ENCODE measurements around the gene SENP5.
A peak's percentile ranks its signal among the peaks of the same experiment; 100 is the strongest.

Gene SENP5

GRCh38 chr3:196969660-196970546 lies 102.2 kb downstream of the SENP5 start:
- peak; percentile 65 for DNase-seq

- no peak for DNase-seq
Measured at GRCh38 chr3:196970547-196971093, 102.9 kb downstream of the SENP5 start.

GRCh38 chr3:196971094-196971698 lies 103.5 kb downstream of the SENP5 start:
- no peak for DNase-seq

DNA sequence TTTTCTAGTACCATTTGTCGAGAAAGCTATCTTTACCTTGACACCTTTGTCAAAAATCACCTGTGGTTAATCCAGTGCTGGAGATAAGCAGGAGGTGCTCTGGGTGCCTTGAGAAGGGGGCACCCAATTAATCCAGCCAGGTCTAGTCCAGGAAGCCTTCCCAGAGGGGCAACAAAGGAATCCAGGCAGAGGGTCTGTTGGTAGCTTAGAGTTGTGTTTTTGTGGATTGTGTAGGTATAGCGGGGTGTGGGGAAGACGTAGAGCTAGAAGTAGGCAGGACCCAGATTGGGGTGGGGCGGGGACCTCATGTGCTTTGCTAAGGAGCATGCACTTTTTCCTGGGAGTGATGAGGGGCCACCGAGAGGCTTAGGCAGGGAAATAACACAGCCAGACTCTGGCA lies 106.9 kb downstream of the SENP5 start:
- no peak for DNase-seq

DNA sequence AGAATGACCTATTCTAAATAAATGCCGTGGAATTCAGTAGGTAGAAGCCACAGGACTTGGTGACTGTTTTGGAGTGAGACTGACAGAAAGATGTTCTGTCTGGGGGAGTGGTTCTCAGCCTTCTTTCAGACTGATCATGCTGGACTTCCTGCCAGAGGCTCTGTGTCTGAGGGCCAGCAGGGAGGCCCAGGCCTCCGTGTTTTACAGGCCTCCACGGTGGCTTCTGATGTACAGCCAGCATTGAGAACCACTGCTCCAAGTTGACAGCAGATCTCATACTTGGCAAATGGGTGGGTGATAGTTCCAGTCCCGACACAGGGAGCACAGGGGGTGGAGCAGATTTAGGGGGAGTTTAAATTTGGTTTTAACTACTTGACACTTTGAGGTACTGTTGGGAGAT lies 107.6 kb downstream of the SENP5 start:
- DNase-seq = no peak

GRCh38 chr3:196976941-196977340 lies 109.2 kb downstream of the SENP5 start:
- no peak for DNase-seq

GRCh38 chr3:196979545-196979944 lies 111.8 kb downstream of the SENP5 start:
- no peak for DNase-seq

DNA sequence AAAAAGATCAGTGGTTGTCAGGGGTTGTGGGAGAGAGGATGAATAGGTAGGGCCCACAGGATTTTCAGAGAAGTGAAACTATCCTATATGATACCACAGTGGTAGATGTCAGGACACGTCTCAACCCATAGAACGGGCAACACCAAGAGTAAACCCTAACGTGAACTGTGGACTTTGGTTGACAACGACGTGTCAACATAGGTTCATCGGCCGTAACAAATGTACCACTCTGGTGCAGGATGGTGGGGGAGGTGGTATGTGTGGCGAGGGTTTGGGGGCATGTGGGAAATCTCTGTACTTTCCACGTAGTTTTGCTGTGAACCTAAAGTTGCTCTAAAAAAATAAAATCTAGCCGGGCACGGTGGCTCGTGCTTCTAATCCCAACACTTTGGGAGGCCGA lies 113.9 kb downstream of the SENP5 start:
- DNase-seq = no peak

DNA sequence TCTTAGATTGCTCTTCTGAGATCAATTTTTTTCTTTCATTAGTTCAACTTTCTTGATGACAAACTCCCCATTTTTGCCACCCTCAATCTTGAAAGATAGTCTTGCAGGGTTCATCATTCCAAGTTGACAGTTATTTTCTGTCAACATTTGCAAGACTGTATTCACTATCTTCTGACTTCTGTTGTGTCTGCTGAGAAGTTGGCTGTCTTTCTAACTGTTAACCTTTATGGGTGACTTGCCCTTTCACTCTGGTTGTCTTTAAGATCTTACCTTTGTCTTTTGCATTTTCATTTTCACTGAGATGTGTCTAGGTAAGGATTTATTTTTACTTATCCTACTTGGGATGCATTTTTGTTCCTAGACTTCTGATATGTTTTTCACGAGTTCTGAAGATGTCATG lies 115.5 kb downstream of the SENP5 start:
- DNase-seq = no peak

Measured in CD4-positive, alpha-beta T cell treated with Interferon gamma for 1 hour (primary cell).